Stimulated activated CD4-positive, alpha-beta T cell treated with anti-CD3 and anti-CD28 coated beads, Interleukin-4, amount 100 ng/mL, for 4 hours (primary cell): Measurements from ENCODE around the gene GDPD5.

Source experiments
- DNase-seq, 2 experiments: peaks; one replicate each; pipeline ENCODE4 v3.0.0-alpha.2; 2020

Gene GDPD5

GRCh38 chr11:75525433-75526191 is at the start of gene GDPD5:
TSS of gene GDPD5 (minus strand) at chr11:75525941. CDS start at chr11:75477735, 48,206 bp downstream.
- peak; percentile 79 to 82 for DNase-seq

- no peak for DNase-seq
Observed at GRCh38 chr11:75574698-75575602, 49.2 kb upstream of the GDPD5 start.

GRCh38 chr11:75572744-75573143 is 47.0 kb upstream of the GDPD5 start:
- DNase-seq: no peak

- no peak for DNase-seq
Observed at GRCh38 chr11:75571625-75572024, 45.9 kb upstream of the GDPD5 start.

GRCh38 chr11:75570559-75571139 is 44.9 kb upstream of the GDPD5 start:
- no peak for DNase-seq

- DNase-seq: no peak
Observed at GRCh38 chr11:75568616-75569219, 43.0 kb upstream of the GDPD5 start.

GRCh38 chr11:75567971-75568370 is 42.2 kb upstream of the GDPD5 start:
- no peak for DNase-seq

- no peak for DNase-seq
Observed at GRCh38 chr11:75566763-75567279, 41.1 kb upstream of the GDPD5 start.

GRCh38 chr11:75565916-75566762 is 40.4 kb upstream of the GDPD5 start:
- no peak for DNase-seq

- DNase-seq: no peak
Observed at GRCh38 chr11:75565221-75565814, 39.6 kb upstream of the GDPD5 start.

GRCh38 chr11:75563978-75564552 is 38.3 kb upstream of the GDPD5 start:
- no peak for DNase-seq

- no peak for DNase-seq
Observed at GRCh38 chr11:75563501-75563977, 37.8 kb upstream of the GDPD5 start.

- no peak for DNase-seq
Observed at GRCh38 chr11:75562836-75563484, 37.2 kb upstream of the GDPD5 start.

GRCh38 chr11:75562048-75562835 is 36.5 kb upstream of the GDPD5 start, which contains the start of gene SERPINH1:
TSS of gene SERPINH1 (plus strand) at chr11:75562253. CDS start at chr11:75566350, 4,097 bp downstream.
- peak; percentile 46 to 63 for DNase-seq

GRCh38 chr11:75561426-75562047 is 35.8 kb upstream of the GDPD5 start:
- no peak for DNase-seq

GRCh38 chr11:75560644-75561043 is 34.9 kb upstream of the GDPD5 start:
- DNase-seq: no peak

GRCh38 chr11:75558939-75559843 is 33.5 kb upstream of the GDPD5 start:
- no peak for DNase-seq
